Gastrocnemius medialis (tissue), 4 donors: Measurements from ENCODE around the gene SLC39A5.

Experiments used
- POLR2A ChIP-seq, 2 donors: fragments of 450-650 bp; IDR thresholded peaks; one replicate each; pipeline ENCODE4 v1.6.1; 2017; ENCODE audit warnings: antibody characterized with exemption in 2 of 2, mild to moderate bottlenecking in 2 of 2, moderate library complexity in 2 of 2
- TF ChIP-seq, protein P1 (sequence below), 5 experiments: fragments of 450-650 bp in 3 of 5; fragments of 200-600 bp in 2 of 5; sonication (generic) in 2 of 5; IDR thresholded peaks in 4 of 5; conservative IDR thresholded peaks in 1 of 5; 1 replicate in 4 of 5; 2 replicates in 1 of 5; pipeline ENCODE4 v1.5.1; 2016 to 2019; ENCODE audit warnings: antibody characterized with exemption in 5 of 5, mild to moderate bottlenecking in 3 of 5, moderate library complexity in 3 of 5

DNA sequence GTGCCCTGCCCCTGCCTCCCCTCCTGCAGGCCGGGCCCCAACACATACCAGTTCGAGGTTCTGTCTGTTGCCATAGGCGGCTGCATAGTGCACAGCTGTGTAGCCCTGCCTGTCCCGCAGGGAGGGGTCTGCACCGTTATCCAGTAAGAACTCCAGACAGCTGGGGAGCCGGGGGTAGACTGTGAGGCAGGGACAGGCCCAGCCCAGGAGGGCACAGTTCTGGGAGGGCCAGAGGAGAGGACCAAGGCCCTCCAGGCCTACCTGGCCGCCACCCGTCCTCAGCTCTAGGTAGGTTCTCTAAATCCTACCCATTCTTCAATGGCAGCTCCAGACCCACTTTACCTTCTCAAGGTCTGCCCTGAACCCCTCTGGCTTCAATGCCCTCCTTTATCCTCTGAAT is 18.9 kb downstream of the SLC39A5 start:
- TF ChIP-seq, protein P1, sequence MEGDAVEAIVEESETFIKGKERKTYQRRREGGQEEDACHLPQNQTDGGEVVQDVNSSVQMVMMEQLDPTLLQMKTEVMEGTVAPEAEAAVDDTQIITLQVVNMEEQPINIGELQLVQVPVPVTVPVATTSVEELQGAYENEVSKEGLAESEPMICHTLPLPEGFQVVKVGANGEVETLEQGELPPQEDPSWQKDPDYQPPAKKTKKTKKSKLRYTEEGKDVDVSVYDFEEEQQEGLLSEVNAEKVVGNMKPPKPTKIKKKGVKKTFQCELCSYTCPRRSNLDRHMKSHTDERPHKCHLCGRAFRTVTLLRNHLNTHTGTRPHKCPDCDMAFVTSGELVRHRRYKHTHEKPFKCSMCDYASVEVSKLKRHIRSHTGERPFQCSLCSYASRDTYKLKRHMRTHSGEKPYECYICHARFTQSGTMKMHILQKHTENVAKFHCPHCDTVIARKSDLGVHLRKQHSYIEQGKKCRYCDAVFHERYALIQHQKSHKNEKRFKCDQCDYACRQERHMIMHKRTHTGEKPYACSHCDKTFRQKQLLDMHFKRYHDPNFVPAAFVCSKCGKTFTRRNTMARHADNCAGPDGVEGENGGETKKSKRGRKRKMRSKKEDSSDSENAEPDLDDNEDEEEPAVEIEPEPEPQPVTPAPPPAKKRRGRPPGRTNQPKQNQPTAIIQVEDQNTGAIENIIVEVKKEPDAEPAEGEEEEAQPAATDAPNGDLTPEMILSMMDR (IDR thresholded peaks at IDR 0.05 in 4 of 5, conservative IDR thresholded peaks at IDR 0.05 in 1 of 5): no peak
- TF ChIP-seq POLR2A (IDR thresholded peaks at IDR 0.05): no peak
